Glutamatergic neuron (in vitro differentiated cells): ENCODE results near the gene STAM. TPM values are rescaled to one million over a fixed set of nuclear protein-coding genes. Genes with fewer than 3 reads are reported as not detected.

Source experiments
- DNase-seq: peaks from one replicate; pipeline ENCODE4 v3.0.0; 2022
- H3K27ac Mint-ChIP-seq: one replicate; pipeline ENCODE4 v1.8.0; 2020; ENCODE audit warnings: mild to moderate bottlenecking, mixed read lengths, inconsistent platforms; ENCODE audit not compliant: unreplicated experiment
- H3K27me3 Mint-ChIP-seq: one replicate; pipeline ENCODE4 v1.8.0; 2020; ENCODE audit warnings: mild to moderate bottlenecking, moderate library complexity, mixed read lengths, inconsistent platforms; ENCODE audit not compliant: unreplicated experiment
- H3K36me3 Mint-ChIP-seq: one replicate; pipeline ENCODE4 v1.8.0; 2020; ENCODE audit warnings: mild to moderate bottlenecking, mixed read lengths, inconsistent platforms; ENCODE audit not compliant: unreplicated experiment
- H3K4me1 Mint-ChIP-seq: one replicate; pipeline ENCODE4 v1.8.0; 2020; ENCODE audit warnings: mild to moderate bottlenecking, low read depth, mixed read lengths, inconsistent platforms; ENCODE audit not compliant: unreplicated experiment
- H3K4me3 Mint-ChIP-seq: one replicate; pipeline ENCODE4 v1.8.0; 2020; ENCODE audit warnings: mild to moderate bottlenecking, mixed read lengths, inconsistent platforms; ENCODE audit not compliant: unreplicated experiment
- H3K9me3 Mint-ChIP-seq: one replicate; pipeline ENCODE4 v1.8.0; 2020; ENCODE audit warnings: mild to moderate bottlenecking, moderate library complexity, mixed read lengths, inconsistent platforms; ENCODE audit not compliant: unreplicated experiment
- CTCF ChIP-seq: fragments of 200-600 bp; sonication (generic); IDR thresholded peaks from one replicate; pipeline ENCODE4 v1.5.0; 2021; ENCODE audit not compliant: partially characterized antibody, unreplicated experiment
- total RNA-seq: library from RNA; stranded (reverse); fragmentation: NEBNext Ultra II Directional; extraction: Animal tissue kit (Norgen Biotek cat#: 25700); gene quantifications from one replicate; pipeline ENCODE4 v1.2.1, GENCODE V29; 2021; ENCODE audit not compliant: unreplicated experiment

The STAM gene
- total RNA-seq, 1 donor from 2014 or later: 81.0 TPM

- H3K36me3 Mint-ChIP-seq: peaks cover 3% of the 10 kb centered on the region
- peaks cover 21% of the 10 kb centered on the region for H3K4me1 Mint-ChIP-seq
- DNase-seq: no peak
- no peak overlapping the region for H3K27ac Mint-ChIP-seq
- H3K27me3 Mint-ChIP-seq: no peaks in the 10 kb centered on the region
- H3K4me3 Mint-ChIP-seq: no peak overlapping the region
- H3K9me3 Mint-ChIP-seq: no peaks in the 10 kb centered on the region
- TF ChIP-seq CTCF: no peak
Observed at GRCh38 chr10:17650416-17650815, 6.5 kb downstream of the STAM start.

DNA sequence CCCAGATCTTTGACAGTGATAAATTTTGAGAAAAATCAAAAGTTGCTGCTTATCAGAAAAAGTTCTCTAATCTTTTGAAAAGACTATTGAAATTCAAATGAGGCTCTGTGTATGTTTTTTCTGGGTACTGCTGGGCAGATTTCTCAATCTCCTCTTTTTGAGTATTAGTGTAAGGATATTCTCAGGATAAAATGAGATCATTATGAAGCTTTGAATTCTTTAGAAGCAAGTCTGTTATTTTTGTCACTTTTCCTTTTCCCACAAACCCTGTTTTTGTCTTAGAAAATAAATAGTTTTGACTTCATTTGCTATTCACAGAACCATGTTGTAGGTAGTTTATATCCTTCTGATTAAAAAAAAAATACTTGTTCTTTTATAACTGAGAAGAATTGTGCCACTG lies 7.9 kb downstream of the STAM start:
- Mint-ChIP-seq H3K4me1 (peaks cover 11% of the 10 kb centered on the region), H3K27ac (no peak overlapping the region), H3K9me3 (no peaks in the 10 kb centered on the region), H3K4me3 (no peak overlapping the region), H3K27me3 (no peaks in the 10 kb centered on the region), H3K36me3 (peaks cover 8% of the 10 kb centered on the region)
- TF ChIP-seq CTCF: no peak
- DNase-seq: no peak

DNA sequence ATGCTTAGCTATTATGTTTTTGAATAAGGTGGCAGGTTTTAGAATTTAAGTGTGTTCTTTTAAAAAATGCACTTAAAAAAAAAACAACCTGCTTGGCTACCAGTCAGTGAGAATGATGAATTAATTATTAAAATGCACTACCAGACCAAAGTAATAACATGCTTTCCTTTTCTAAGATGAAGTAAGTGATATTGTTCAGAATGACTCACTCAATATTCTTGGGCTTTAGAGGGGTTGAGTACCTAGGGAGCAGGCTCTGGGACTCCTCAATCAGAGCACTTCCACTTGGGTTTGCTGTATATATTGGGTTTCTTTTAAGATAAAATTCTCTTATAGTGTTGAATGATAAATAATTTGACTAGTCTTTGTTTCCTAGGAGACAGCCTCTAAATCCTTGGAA lies 8.6 kb downstream of the STAM start:
- no peaks in the 10 kb centered on the region for H3K9me3 Mint-ChIP-seq
- H3K4me3 Mint-ChIP-seq: no peak overlapping the region
- H3K4me1 Mint-ChIP-seq: peaks cover 11% of the 10 kb centered on the region
- no peak for DNase-seq
- H3K27me3 Mint-ChIP-seq: no peaks in the 10 kb centered on the region
- no peak for TF ChIP-seq CTCF
- no peak overlapping the region for H3K27ac Mint-ChIP-seq
- H3K36me3 Mint-ChIP-seq: peaks cover 14% of the 10 kb centered on the region

GRCh38 chr10:17655009-17655408 lies 11.1 kb downstream of the STAM start:
- no peak overlapping the region for H3K4me3 Mint-ChIP-seq
- no peak for TF ChIP-seq CTCF
- no peak overlapping the region for H3K27ac Mint-ChIP-seq
- no peak for DNase-seq
- peaks cover 18% of the 10 kb centered on the region for H3K36me3 Mint-ChIP-seq
- no peaks in the 10 kb centered on the region for H3K27me3 Mint-ChIP-seq
- no peaks in the 10 kb centered on the region for H3K9me3 Mint-ChIP-seq
- H3K4me1 Mint-ChIP-seq: peaks cover 11% of the 10 kb centered on the region

- Mint-ChIP-seq H3K27me3 (no peaks in the 10 kb centered on the region), H3K27ac (no peak overlapping the region), H3K9me3 (no peaks in the 10 kb centered on the region), H3K4me1 (peaks cover 8% of the 10 kb centered on the region), H3K36me3 (peaks cover 18% of the 10 kb centered on the region), H3K4me3 (no peak overlapping the region)
- DNase-seq: no peak
- TF ChIP-seq CTCF: no peak
Observed at GRCh38 chr10:17655567-17656146, 11.7 kb downstream of the STAM start.
